Measurements from ENCODE around the gene TNFRSF8.

- TF ChIP-seq CTCF (IDR thresholded peaks at IDR 0.05) = no peak
- no peak for TF ChIP-seq POLR2AphosphoS5 (IDR thresholded peaks at IDR 0.05)
Observed at GRCh38 chr1:12162459-12163137, 99.5 kb downstream of the TNFRSF8 start.
